ENCODE data around the gene MYH9.

The MYH9 gene

DNA sequence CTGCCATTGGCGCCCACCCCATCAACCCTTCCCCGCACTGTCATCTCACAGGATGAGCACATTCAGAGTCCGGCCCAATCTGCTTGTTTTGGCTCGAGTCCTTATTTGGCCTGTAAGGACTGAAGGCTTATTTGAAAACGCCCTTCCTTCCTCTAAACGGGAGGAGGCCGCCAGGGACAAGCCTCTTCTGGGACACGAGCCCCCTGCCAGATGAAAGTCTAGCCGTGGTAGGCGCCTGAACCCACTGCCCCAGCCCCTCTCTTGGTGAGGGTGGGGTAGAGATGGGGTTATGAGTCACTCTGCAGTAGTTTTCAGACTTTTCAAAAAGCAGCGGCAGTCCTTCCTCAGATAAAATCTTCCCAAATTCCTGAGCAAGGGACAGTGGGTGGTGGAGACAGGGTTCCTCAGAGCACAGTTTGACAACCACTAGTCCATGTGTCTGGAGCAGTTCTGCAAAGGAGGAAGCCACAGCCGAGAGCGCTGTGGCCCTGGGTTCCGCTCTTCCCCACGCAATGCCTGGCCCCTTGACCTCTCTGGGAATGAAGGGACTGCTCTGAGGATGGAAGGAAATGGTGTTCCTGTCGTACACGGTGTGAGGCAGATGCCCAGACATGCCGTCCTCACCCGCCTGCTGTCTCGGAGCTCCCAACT is 57.0 kb downstream of the MYH9 start:
- DNase-seq (ENCODE audit: low read depth in 2 of 2), result no peak

GRCh38 chr22:36330127-36330526 is 57.6 kb downstream of the MYH9 start:
- DNase-seq (ENCODE audit: low read depth in 2 of 2), result no peak

GRCh38 chr22:36329254-36330078 is 58.3 kb downstream of the MYH9 start:
- DNase-seq (ENCODE audit: low read depth in 2 of 2), result peak; percentile 53 to 71

GRCh38 chr22:36328635-36329253 is 59.0 kb downstream of the MYH9 start:
- no peak for DNase-seq (ENCODE audit: low read depth in 2 of 2)

DNA sequence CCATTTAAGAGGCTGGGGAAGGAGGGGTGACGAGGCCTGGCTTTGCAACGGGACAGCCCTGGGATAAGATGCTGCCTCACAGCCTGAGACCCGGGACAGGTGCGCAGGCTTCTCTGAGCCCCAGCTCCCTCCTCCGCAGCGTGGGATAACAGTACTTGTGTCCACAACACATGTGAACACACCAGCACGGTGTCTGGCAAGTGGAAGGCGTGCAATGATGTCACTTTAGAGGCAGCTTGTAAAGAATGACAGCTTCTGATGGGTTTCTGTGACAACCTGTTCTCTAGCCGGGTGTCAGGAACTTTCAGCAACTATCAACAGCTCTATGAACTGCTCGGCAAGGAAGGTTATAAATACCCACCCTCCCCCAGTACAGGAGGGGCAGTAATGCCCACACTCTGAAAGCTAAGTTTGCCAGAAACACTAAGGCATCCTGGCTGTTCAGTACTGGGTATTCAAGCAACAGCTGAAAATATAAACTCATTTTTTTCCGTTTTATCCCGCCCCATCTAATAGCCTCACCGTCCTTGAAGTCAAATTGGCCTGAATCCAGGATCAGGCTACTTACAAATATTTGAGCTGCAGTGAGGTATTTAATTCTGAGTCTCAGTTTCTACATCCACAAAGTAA is 59.7 kb downstream of the MYH9 start:
- no peak for DNase-seq (ENCODE audit: low read depth in 2 of 2)

GRCh38 chr22:36326178-36327161 is 61.3 kb downstream of the MYH9 start:
- no peak for DNase-seq (ENCODE audit: low read depth in 2 of 2)

GRCh38 chr22:36325154-36326031 is 62.4 kb downstream of the MYH9 start:
- no peak for DNase-seq (ENCODE audit: low read depth in 2 of 2)

DNA sequence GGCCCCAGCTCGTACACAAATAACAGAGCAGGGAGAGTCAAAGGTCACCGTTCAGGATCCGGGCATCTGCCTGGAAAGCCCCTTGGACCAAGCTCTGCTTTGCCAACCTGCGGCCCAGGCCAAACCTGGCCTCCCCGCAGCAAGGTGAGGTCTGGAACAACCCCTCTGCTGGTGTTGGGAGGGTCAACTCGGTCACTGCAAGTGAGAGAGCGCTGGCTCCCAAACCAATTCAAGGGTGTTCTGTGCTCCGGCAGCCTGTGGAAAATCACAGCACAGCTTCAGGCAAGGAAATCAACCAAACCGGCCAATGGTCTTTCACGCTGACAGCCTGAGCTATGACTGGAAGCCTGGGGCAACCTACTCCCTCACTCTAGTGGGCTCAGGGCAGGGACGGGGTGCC is 63.4 kb downstream of the MYH9 start:
- no peak for DNase-seq (ENCODE audit: low read depth in 2 of 2)

DNA sequence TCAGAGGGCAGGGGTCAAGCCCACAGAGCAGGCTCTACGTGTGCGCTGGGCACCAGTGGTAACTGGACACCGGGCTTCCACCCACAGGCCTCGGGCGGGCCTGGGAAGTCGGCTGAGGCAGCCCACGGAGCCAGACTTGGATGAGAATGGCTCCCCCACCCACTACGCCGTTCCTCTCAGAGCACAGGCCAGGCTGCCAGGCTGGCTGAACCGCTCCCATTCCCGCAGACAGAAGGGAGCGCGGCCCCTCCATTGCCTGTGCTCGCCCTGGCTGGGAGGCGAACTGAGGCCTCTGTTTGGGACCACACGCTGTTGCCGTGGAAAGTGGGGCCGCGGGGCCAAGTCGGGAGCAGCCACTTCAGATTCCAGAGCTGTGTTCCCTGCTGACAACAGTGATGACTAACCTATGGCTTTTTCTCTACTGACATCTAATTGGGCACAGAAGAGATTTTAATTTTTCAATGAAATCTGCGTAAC is 63.9 kb downstream of the MYH9 start:
- DNase-seq (ENCODE audit: low read depth in 2 of 2), result no peak

DNA sequence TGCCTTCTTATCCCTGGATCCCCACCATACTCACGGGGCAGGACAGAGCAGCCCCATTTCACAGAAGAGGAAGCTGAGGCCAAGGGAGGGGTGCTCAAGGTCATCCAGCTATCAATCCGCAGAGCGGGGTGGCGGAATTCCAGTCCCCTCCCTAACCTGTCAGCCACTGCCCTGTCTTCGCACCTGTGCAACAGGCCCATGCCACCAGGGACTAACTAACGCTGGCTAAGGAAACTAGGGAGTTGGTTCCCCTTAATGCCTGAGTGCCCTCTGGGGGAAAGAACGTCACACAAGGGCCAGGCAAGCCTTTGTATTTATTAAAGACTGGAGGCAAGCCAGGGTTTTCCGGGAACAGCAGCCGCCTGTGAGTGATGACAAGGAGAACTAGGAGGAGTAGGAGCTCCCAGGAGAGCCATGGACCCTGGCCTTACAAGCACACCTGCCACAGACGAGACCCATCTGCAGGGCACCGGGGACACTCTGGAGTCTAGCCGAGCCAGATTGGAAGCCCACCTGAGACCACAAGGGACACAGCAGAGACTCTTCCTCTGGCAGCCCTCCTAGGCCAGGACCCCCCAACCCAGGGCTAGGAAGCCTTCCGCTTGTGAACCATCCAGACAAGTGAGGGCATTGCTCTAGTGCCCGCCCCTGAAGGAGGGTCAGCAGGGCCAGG is 64.4 kb downstream of the MYH9 start:
- no peak for DNase-seq (ENCODE audit: low read depth in 2 of 2)

GRCh38 chr22:36322602-36322915 is 65.2 kb downstream of the MYH9 start:
- DNase-seq (ENCODE audit: low read depth in 2 of 2), result no peak

GRCh38 chr22:36321797-36322601 is 65.8 kb downstream of the MYH9 start:
- DNase-seq (ENCODE audit: low read depth in 2 of 2), result no peak

GRCh38 chr22:36320553-36320952 is 67.2 kb downstream of the MYH9 start:
- DNase-seq (ENCODE audit: low read depth in 2 of 2), result no peak

GRCh38 chr22:36319595-36320497 is 67.9 kb downstream of the MYH9 start:
- no peak for DNase-seq (ENCODE audit: low read depth in 2 of 2)

DNA sequence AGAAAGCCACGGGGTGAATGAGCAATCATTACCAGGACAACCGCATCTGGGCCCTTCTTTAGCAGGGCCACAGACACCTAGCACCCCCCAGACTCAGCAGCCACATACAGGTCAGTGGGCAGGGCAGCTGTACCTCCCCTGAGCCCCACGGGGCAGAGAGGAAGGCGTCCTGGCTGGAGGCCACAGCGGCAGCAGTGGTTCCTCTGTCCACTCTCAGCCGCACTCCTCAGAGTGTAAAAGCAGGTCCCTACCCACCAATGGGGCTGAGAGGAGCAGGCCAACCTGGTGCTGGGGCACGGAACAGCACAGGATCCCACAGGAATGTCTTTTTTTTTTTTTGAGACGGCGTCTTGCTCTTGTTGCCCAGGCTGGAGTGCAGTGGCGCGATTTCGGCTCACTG is 69.3 kb downstream of the MYH9 start:
- DNase-seq (ENCODE audit: low read depth in 2 of 2), result no peak

GRCh38 chr22:36317658-36318271 is 70.0 kb downstream of the MYH9 start:
- DNase-seq (ENCODE audit: low read depth in 2 of 2), result no peak

DNA sequence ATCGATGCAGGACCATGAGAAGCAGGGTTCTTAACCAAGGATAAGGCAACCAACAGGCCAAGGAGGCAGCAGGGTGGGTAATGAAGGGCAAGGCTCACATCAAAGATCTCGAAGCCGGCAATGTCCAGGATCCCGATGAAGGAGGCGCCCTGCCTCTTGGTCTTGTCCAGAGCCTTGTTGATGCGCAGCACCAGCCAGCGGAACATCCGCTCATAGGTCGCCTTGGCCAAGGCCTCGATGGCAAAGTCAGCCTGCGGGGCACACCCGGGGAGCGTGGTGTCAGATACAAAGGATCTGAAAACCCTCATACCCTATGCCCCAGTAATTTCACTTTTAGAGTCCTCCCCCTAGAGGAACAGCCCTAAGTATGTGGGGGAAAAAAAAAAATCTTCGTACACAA is 71.3 kb downstream of the MYH9 start:
- no peak for DNase-seq (ENCODE audit: low read depth in 2 of 2)

All from stimulated activated CD4-positive, alpha-beta T cell treated with anti-CD3 and anti-CD28 coated beads, Interleukin-1b, Interleukin-23, amount 100 ng/mL, for 1 hour (primary cell).